Right renal pelvis (tissue), 4 donors: ENCODE measurements around the gene CHCHD4. TPM values are rescaled to one million over a fixed set of nuclear protein-coding genes. Genes with fewer than 3 reads are reported as not detected.

Source experiments
- DNase-seq, 4 donors: peaks; one replicate each; pipeline ENCODE4 v3.0.0-alpha.2; 2013; ENCODE audit warnings: low read depth in 4 of 4, low spot score in 3 of 4, missing footprints in 1 of 4
- polyA plus RNA-seq, 4 donors: library from polyadenylated mRNA; unstranded; fragments of 120-200 nt; gene quantifications; one replicate each; pipeline ENCODE4 v1.2.1, GENCODE V29; 2013; ENCODE audit not compliant: insufficient read length in 4 of 4

Gene CHCHD4
- 10 to 100 TPM; 19.0 to 19.9 (median 19.5) TPM for polyA plus RNA-seq

DNA sequence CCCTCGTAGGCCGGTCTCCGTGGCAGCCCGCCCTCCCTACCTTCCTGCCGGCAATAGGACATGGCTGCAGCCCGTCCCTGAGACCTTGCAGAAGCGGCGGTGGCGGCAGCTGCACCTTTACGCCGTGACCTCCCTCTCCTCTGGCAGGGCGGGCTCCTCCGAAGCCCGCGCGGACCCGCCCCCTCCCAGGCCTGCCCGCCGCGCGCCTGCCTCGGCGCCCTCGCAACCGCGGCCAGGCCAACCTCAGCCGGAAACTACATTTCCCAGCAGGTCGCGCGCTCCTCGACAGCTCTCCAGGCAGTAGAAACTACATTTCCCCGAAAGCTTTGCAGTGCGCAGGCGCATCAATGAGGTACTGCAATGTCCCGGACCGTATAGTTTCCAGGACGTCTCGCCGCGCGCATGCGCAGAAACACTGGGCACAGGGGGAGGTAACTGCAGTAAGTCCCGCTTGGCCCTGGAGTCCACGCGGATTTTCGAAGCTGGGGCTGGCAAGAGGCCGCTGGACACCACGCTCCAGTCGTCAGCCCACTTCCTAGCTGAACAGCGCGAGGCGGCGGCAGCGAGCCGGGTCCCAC, at the start of gene CHCHD4, which contains the start of gene TMEM43:
CHCHD4 (minus strand) TSS at position 256 of the 578 bp plus-strand sequence; CDS start at position 62, 194 bp downstream.
TMEM43 (plus strand) TSS at position 438 of the 578 bp plus-strand sequence. CDS start 142 bp downstream, outside the sequence.
- DNase-seq: peak; percentile 97 to 98 (median 98)

- no peak for DNase-seq
Observed at GRCh38 chr3:14172496-14172895, 47.8 kb upstream of the CHCHD4 start.

DNA sequence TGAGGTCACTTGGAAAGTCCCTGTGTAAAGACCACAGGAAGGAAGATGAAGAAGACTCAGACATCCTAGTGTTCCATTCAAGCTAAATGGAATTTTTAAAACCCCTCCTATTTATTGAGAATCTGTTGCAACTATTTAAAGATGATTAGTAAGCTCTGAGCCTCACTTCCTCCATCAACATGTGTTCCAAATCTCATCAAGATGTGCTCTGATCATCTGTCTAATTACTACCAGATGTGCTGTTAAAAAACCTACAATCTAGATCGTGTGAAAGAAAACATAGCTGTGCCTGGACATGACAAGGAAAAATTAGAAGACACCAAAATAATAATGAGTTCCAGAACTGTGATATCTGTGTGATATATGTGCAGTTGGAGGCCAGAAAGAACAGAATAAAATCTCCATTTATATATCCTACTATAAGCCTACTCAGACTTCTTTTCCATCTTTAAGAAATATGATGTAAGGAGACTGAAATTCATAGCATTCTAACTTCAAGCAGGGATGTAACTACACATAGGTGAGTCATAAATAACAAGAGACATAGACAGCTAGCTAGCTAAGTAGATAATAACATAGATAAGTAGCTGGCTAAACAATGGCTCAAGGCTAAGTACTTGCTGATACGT, 46.0 kb upstream of the CHCHD4 start:
- no peak for DNase-seq

GRCh38 chr3:14169871-14170270, 45.2 kb upstream of the CHCHD4 start:
- no peak for DNase-seq

DNA sequence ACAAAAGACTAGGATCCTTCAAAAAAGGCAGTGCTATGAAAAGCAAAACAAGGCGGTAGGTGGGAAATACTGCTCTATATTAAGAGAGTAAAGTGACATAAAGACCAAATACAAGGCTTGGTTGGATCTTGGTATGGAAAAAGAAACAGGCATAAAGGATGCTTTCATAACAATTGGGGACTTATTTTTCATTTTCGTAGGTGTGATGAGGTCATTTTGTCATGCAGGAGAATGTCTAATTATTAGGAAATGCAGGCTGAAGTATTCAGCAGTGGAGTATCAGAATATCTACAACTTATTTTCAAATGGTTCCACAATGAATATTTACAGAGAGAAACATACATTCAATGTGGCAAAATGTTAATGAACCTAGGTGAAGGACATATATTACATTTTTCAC, 44.8 kb upstream of the CHCHD4 start:
- no peak for DNase-seq

- no peak for DNase-seq
Observed at GRCh38 chr3:14166877-14167603, 42.4 kb upstream of the CHCHD4 start.

DNA sequence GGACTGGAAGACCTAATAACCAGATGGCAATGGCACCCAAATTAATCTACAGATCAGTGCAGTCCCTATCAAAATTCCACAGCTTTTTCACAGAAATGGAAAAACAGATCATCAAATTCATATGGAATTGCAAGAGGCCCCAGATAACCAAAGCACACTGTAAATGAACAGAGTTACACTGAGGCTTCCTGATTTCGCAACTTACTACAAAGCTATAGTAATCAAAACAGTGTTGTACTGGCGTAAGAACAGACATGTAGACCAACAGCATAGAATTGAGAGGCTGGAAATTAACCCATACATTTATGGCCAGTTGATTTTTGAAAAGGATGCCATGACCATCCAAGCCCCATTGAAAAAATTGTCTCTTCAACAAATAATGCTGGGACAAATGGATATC, 37.5 kb upstream of the CHCHD4 start:
- no peak for DNase-seq

- no peak for DNase-seq
Observed at GRCh38 chr3:14161282-14161681, 36.6 kb upstream of the CHCHD4 start.

GRCh38 chr3:14159426-14159825, 34.8 kb upstream of the CHCHD4 start:
- DNase-seq: no peak

GRCh38 chr3:14158370-14158769, 33.7 kb upstream of the CHCHD4 start:
- no peak for DNase-seq

DNA sequence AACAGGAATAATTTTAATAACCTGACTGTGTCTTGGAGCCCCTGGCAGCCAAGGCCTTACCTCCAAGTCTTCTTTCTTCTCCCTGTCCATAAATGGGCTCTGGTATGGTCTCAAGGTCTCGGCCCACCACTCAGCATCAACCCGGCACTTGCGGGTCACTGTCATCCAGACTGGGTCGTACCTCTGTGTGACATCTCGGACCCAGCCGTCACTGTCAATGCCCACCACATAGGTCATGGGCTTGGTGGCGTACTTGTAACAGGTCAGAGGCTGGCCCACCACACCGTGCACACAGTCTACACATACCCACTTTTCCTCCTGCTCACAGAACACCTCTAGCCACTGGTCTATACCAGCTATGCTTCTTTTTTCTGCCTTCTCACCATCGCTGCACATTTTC, 33.3 kb upstream of the CHCHD4 start:
- DNase-seq: no peak

GRCh38 chr3:14156843-14157561, 32.3 kb upstream of the CHCHD4 start:
- DNase-seq: no peak

DNA sequence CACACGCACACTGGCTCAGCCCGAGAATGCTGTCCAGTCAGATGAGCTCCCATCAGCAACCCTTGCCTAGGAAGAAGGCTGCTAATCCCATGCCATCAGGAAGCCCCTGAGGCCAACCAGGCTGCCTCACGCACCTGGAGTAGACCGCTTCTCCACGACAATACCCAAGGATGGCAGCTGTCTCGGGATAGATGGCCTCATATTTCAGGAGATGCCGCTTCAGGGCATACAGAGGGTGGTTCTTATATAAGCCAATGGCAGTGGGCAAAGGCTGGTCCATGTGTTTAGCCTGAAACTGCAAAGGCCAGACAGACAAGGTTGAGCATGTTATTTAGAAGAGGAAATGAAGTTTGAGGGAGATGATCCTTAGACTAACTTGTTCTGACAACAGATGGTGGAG, 31.5 kb upstream of the CHCHD4 start:
- no peak for DNase-seq

- no peak for DNase-seq
Observed at GRCh38 chr3:14154895-14155440, 30.3 kb upstream of the CHCHD4 start.

GRCh38 chr3:14154276-14154675, 29.6 kb upstream of the CHCHD4 start:
- no peak for DNase-seq

DNA sequence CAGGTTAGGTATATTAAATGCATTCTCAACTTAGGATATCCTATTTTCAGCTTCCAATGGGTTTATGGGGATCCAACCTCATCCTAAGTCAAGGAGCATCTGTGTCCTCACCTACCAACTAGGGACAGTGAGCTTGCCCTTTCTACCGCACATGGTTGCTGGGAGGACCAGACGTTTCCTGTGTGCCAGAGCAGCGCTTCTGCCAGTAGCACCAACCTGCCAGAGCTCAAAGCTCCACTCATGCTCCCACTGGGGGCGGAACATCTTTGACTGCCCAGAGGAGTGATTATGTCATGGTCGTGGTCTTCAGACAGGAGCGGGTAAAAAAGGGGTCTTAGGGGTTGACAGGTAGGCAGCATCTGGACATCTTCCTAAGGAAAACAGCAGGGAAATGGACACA, 29.0 kb upstream of the CHCHD4 start:
- DNase-seq: no peak

DNA sequence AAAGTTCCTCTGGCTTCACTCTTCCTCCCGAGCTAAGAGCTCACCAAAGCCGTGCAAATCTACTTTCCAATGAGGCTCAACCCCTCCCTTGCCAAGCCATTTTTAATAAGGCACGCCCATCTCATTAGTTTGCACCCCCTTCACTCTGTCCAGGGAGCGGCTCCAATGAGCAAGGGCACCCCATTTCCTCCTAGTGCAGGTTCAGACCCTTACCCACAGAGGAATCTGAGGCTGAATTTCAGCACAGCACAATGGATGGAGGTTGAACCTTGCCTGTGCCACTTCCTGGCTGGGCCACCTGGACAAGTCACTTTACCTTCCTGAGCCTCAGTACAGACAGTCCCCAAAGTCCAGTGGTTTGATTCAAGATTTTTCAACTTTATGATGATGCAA, 28.3 kb upstream of the CHCHD4 start:
- DNase-seq: no peak

GRCh38 chr3:14152233-14152962, 27.7 kb upstream of the CHCHD4 start:
- no peak for DNase-seq

DNA sequence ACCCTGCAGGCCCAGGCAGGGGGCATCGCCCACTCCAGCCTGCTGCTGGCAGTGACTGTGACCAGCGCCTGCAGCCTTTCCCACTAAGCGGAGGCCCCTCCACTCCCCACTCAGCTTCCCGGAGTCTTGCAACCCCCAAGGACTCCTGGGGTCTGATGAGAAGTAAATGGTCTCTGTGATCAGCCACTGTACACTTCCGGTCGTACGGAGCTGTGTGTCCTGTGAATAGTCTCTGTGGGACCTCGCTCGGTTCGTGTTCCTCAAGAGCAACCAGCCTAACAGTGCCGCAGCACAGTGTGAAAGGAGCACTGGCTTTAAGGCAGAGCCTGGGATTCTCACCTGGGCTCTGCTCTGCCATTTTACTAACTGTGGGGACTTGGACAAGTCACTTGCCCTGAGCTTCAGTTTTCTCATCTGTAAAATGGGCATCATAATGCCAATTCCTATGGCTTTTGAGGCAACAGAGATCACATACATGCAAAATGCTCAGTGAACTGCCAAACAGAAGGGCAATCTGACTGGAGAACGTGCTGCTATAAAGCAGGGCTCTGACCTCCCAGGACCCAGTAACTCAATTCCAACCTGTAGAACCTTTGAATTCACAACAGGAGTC, 26.9 kb upstream of the CHCHD4 start:
- DNase-seq: no peak
